Mesenteric fat pad (tissue), 1 donor: Measurements from ENCODE around the gene TNFRSF8. TPM values are rescaled to one million over a fixed set of nuclear protein-coding genes. Genes with fewer than 3 reads are reported as not detected.

Source experiments
- DNase-seq: peaks from one replicate; pipeline ENCODE4 v3.0.0-alpha.2; 2020; ENCODE audit warnings: low spot score
- total RNA-seq: library from RNA; stranded (reverse); fragmentation: NEBNext Ultra II Directional; extraction: Animal tissue kit (Norgen Biotek cat#: 25700); gene quantifications from one replicate; pipeline ENCODE4 v1.2.1, GENCODE V29; 2021
- donor health status: DM: yes; HTN: yes; CAD: no.

TNFRSF8 gene
- total RNA-seq, 1 donor from 2014 or later = 2.1 TPM

- no peak for DNase-seq
Measured at GRCh38 chr1:12059722-12060464, 3.2 kb upstream of the TNFRSF8 start.

DNA sequence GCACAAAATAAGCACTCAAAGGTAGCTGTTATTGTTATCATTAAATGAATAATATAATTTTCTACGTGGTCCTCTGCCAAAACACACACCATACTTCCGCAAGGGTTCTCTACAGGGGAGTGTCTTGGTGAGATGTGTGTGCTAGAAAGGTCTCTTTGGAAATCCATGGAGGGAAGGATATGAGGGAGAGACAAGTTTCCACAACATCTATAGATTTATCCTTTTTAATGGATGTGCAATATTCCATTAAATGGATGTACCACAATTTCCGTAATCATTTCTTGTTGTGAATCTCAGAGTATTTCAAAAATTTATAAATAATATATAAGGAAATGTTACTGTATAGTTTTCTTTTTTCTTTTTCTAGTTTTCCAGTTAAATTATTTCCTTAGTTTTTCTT, 2.6 kb upstream of the TNFRSF8 start:
- DNase-seq = no peak

GRCh38 chr1:12064073-12064969, 1.2 kb downstream of the TNFRSF8 start:
- DNase-seq = no peak

- DNase-seq = no peak
Measured at GRCh38 chr1:12065872-12066271, 2.8 kb downstream of the TNFRSF8 start.

DNA sequence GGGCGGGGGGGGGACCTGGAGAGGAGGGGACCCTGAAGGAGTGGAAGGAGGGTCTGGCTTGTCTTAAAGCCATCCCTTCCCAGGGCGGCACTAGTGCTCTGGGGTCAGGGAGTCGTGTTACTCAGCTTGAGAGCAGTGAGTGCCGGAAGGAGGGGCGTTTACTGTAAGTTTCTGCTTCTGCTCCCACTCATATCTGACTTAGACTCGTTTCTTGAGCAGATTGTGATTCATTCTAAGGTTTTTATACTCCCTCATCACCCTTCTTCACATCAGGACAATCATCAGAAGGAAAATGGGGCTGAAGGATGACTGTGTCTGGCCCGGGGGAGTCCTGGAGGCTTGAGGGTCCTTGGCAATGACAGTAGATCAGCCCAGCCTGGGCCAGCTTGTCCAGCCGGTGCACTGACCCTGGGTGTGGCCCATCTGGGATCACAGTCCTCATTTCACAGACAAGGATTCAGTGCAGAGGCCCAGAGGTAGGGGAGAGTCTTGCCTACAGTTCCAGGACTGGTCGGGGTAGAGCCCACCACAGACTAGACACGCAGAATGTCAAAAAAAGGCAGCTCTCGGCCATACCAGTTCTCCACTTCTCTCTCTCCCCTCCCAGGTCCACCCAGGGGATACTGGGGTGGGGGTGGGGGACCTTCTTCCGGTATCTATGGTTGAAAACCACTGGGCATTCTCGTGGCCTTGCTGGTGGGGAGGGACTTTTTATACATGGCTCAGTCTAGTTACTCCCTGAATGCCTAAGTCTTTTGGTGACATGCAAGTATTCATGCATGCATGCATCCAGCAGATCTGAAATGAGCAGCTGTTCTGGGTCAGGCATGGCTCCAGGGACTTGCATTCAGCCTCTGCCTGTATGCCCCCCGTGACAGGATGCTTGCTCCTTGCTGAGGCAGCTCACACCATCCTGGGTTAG, 5.1 kb downstream of the TNFRSF8 start:
- no peak for DNase-seq

GRCh38 chr1:12069623-12070244, 6.6 kb downstream of the TNFRSF8 start:
- DNase-seq = no peak

DNA sequence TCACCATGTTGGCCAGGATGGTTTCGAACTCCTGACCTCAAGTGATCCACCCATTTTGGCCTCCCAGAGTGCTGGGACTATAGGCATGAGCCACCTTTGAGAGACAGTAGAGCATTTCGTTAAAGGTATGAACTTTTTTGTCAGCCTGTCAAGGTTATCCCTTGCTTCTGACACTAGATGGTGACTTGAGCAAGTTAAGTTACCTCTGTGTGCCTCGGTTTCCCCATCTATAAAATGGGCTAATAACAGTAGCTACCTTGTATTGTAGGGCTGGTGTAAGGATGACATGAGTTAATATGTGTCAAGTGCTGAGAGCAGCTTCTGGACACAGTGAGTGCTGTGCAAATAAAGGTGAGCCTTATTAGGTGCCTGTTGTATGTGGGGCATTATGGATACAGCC, 8.8 kb downstream of the TNFRSF8 start:
- no peak for DNase-seq

GRCh38 chr1:12072741-12073140, 9.6 kb downstream of the TNFRSF8 start:
- no peak for DNase-seq

DNA sequence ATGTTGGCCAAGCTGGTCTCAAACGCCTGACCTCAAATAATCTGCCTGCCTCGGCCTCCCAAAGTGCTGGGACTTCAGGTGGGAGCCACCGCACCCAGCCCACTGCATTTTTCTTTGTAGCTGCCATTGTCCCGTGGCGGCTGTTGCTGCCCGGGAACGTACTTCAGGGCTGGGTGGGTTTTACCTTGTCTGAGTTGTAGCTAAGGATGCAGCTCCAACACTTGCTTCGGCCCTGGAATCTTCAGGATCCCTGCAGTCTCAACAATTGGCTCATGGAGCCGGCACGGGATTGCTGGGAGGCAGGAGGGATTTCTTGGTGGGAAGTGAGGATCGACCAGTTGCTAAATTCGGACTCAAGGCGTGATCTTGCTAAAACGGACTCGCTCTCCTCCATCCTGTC, 10.7 kb downstream of the TNFRSF8 start:
- DNase-seq = no peak

DNA sequence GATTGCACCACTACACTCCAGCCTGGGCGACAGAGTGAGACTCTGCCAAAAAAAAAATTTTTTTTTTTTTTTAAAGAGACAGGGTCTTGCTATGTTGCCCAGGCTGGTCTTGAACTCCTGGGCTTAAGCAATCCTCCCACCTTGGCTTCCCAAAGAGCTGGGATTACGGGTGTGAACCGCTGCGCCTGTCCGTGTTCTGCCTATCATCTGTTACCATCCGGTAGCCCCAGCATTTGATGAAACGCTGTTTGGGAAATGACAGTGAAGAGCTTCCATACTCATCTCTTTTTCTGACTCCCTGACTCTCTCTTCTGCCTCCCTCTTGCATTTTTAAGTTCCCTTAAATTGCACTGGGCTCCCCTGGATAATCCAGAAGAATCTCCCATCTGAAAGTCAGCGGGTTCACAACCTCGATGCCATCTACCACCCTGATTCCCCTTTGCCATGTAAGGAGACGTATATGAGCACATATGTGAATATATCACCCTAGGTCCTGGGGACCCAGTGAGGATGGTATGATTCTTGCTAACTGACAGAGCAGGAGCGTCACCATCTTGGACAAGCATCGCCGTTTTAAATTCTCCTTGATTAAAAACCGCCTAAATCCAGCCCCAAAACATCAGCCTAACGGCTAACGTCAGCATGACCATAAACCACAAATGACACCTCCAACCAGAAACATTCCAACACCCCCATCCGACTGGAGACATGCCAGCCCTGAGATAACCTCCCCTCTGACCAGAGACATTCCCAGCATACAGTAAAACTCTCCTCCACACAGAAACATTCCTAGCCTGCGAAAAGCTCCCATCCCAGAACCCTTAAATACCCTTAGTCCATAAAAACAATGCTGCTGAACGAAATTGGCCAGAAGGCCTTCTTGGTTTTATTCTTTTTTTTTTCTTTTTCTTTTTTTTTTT, 12.4 kb downstream of the TNFRSF8 start:
- no peak for DNase-seq

- no peak for DNase-seq
Measured at GRCh38 chr1:12076425-12077005, 13.4 kb downstream of the TNFRSF8 start.

- DNase-seq = no peak
Measured at GRCh38 chr1:12078575-12078937, 15.5 kb downstream of the TNFRSF8 start.

- no peak for DNase-seq
Measured at GRCh38 chr1:12078938-12079861, 16.1 kb downstream of the TNFRSF8 start.

DNA sequence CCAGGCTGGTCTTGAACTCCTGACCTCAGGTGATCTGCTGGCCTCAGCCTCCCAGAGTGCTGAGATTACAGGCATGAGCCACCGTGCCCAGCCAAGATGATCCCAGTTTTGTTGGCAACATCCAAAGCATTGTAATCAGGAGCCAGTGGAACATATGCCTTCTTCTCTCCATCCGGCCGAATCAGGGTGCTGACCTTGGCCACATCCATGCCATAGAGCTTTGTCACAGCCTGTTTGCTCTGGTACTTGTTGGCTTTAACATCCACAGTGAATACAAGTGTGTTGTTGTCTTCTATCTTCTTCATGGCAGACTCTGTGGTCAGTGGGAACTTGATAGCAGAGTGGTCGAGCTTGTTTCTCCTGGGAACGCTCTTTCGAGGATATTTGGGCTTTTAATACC, 17.1 kb downstream of the TNFRSF8 start:
- no peak for DNase-seq

DNA sequence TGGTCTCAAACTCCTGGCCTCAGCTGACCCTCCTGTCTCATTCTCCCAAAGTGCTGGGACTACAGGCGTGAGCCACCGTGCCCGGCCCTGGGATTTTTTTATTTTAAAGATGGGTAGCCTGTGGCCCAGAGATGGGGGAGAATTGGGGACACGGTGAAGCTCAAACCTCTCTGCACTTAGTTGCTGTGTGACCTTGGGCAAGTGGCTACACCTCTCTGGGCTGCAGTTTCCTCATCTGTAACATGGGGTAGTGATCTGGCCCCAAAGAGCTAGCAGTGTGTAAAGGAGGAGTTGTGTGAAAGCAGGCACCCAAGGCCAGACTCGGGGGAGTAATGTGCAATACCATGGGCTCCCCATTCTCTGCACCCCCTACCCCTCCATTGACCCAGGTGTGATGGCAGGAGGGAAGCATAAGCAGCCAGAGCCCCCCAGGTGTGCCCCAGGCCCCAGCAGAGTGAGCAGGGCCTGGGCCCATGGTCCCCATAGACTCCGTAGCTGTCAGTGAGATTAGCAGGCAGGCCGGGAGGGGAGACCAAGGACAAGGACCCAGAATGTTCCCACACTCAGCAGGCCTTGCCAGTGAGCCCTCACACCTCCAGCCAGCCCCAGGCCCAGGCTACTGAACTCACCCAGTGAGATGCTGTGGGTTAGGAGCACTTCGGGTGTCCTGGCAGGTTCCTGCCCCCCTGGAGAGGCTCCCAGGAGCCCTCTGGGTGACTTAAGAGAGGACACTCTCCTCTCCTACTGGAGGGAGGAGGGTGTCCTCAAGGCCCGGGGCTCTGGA, 17.9 kb downstream of the TNFRSF8 start:
- no peak for DNase-seq

DNA sequence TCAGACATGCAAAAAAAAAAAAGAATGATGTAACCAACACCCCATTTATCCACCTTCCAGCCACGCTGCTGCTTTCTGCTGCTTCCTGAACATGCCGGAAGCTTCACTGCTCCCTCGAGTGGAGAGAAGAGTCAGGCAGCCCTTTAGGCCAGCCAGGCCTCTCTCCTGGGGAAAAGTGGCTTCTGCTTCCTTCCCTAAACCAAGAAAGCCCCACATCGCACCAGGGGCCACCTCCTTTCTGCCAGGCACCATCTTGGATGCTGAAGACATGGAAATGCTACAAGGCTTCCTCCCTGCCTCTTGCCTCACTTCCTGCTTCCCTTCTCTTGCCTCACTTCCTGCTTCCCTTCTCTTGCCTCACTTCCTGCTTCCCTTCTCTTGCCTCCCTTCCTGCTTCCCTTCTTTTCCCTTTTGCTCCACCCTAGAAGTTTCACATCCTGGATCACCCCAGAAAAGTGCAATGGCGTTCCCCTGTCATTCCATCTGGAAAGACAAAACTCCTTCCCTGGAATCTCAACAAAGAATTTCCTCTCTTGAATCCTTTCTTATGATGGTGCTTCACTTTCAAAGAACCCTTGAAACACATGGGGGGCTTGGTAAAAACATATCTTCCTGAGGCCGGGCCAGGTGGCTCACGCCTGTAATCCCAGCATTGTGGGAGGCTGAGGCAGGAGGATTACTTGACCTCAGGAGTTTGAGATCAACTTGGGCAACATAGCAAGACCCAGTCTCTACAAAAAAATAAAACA, 18.7 kb downstream of the TNFRSF8 start:
- DNase-seq = no peak

GRCh38 chr1:12082988-12083387, 19.9 kb downstream of the TNFRSF8 start:
- no peak for DNase-seq
